ENCODE results near the gene HMGCR. TPM values are rescaled to one million over a fixed set of nuclear protein-coding genes. Genes with fewer than 3 reads are reported as not detected.

Gene HMGCR
- total and polyA plus RNA-seq, 12 donors: 7.0 to 793 (median 59.5) TPM

GRCh38 chr5:75373862-75374261, 36.8 kb downstream of the HMGCR start:
- no peaks in the 10 kb centered on the region for H3K9me3 ChIP-seq (replicated peaks in 1 of 3)
- intact Hi-C loops (cut with DNase I): no loop called here
- peak overlapping the region in 4 of 5 donors; percentile 27 to 87 (median 61) for H3K27ac ChIP-seq
- TF ChIP-seq POLR2A (IDR thresholded peaks at IDR 0.05) (no peak), CTCF (IDR thresholded peaks at IDR 0.05) (no peak)
- H3K4me3 ChIP-seq: no peak overlapping the region
- peaks cover 0 to 9% of the 10 kb centered on the region in 2 donors for H3K36me3 ChIP-seq (replicated peaks in 1 of 2)
- peaks cover 17 to 21% of the 10 kb centered on the region in 2 donors for H3K4me1 ChIP-seq (replicated peaks in 1 of 2)
- H3K27me3 ChIP-seq: no peaks in the 10 kb centered on the region
- DNase-seq: peak in 1 of 7 donors; percentile 22
- WGBS, 4 donors: 25 to 43% (median 35%) methylated on average over 2 of the region's 2 CpGs

GRCh38 chr5:75374394-75374814, 37.4 kb downstream of the HMGCR start:
- intact Hi-C loops (cut with DNase I): no loop called here

GRCh38 chr5:75375414-75375813, 38.4 kb downstream of the HMGCR start:
- intact Hi-C loops (cut with DNase I): no loop called here
- Histone ChIP-seq H3K36me3 (replicated peaks in 1 of 2) (peaks cover 0 to 16% of the 10 kb centered on the region in 2 donors), H3K27me3 (no peaks in the 10 kb centered on the region), H3K27ac (peak overlapping the region in 2 of 5 donors; percentile 68 to 87), H3K4me3 (no peak overlapping the region), H3K9me3 (replicated peaks in 1 of 3) (no peaks in the 10 kb centered on the region), H3K4me1 (replicated peaks in 1 of 2) (peaks cover 17 to 21% of the 10 kb centered on the region in 2 donors)
- DNase-seq: no peak
- TF ChIP-seq POLR2A (IDR thresholded peaks at IDR 0.05) (no peak), CTCF (IDR thresholded peaks at IDR 0.05) (no peak)
- 90 to 97% (median 96%) methylated on average over 4 of the region's 4 CpGs for WGBS, 4 donors

More at GRCh38 chr5:75374394-75374814, 37.4 kb downstream of the HMGCR start:
- Histone ChIP-seq H3K27ac (peak overlapping the region in 4 of 5 donors; percentile 36 to 87 (median 61)), H3K27me3 (no peaks in the 10 kb centered on the region), H3K9me3 (replicated peaks in 1 of 3) (no peaks in the 10 kb centered on the region), H3K36me3 (replicated peaks in 1 of 2) (peaks cover 0 to 14% of the 10 kb centered on the region in 2 donors), H3K4me1 (replicated peaks in 1 of 2) (peaks cover 17 to 21% of the 10 kb centered on the region in 2 donors), H3K4me3 (no peak overlapping the region)
- peak; percentile 65 to 88 (median 80) for DNase-seq
- TF ChIP-seq POLR2A (IDR thresholded peaks at IDR 0.05): no peak
- TF ChIP-seq CTCF (IDR thresholded peaks at IDR 0.05): no peak
- WGBS, 4 donors: 43 to 49% (median 47%) methylated on average over 12 of the region's 12 CpGs

GRCh38 chr5:75380099-75380498, 43.1 kb downstream of the HMGCR start:
- no peak for TF ChIP-seq CTCF (IDR thresholded peaks at IDR 0.05)
- TF ChIP-seq POLR2A (IDR thresholded peaks at IDR 0.05): no peak
- WGBS, 4 donors: 88 to 97% (median 92%) methylated on average over 1 of the region's 1 CpG
- Histone ChIP-seq H3K4me1 (replicated peaks in 1 of 2) (peaks cover 0 to 13% of the 10 kb centered on the region in 2 donors), H3K36me3 (replicated peaks in 1 of 2) (peaks cover 0 to 32% of the 10 kb centered on the region in 2 donors), H3K27ac (no peak overlapping the region), H3K9me3 (replicated peaks in 1 of 3) (no peaks in the 10 kb centered on the region), H3K27me3 (no peaks in the 10 kb centered on the region), H3K4me3 (no peak overlapping the region)
- DNase-seq: no peak
- intact Hi-C loops (cut with DNase I): no loop called here

All from adrenal gland (tissue), 12 donors.